ENCODE measurements around the gene TLE5. TPM values are rescaled to one million over a fixed set of nuclear protein-coding genes. Genes with fewer than 3 reads are reported as not detected.

TLE5 gene
- total and polyA plus RNA-seq, 9 of the 15 experiments (the other 6 are each of a cell fraction or from before 2014, with no cell fraction given) = 2.0 to 347 (median 235) TPM

- TF ChIP-seq BCLAF1 (IDR thresholded peaks at IDR 0.05; ENCODE audit: borderline replicate concordance in 1 of 2, control insufficient read depth in 1 of 2, low read depth in 2 of 2, low read length in 1 of 2) (0 out of 4 replicates have a peak, but pooled peaks of 1 of the 2 experiments have one; percentile 52), DMBX1 (CRISPR knock-in tag; IDR thresholded peaks at IDR 0.05; ENCODE audit: borderline replicate concordance) (no peak), DPF2 (IDR thresholded peaks at IDR 0.05) (peak; percentile 97), POLR2AphosphoS5 (IDR thresholded peaks at IDR 0.05; ENCODE audit: control insufficient read depth, insufficient read depth, low read depth, low read length) (peak; percentile 84), GTF2A2 (tag; IDR thresholded peaks at IDR 0.05) (no peak), ZNF232 (CRISPR knock-in tag; IDR thresholded peaks at IDR 0.05) (no peak), HEY1 (CRISPR knock-in tag; IDR thresholded peaks at IDR 0.05; ENCODE audit: borderline replicate concordance) (no peak), ZNF699 (CRISPR knock-in tag; IDR thresholded peaks at IDR 0.05; ENCODE audit: insufficient replicate concordance) (no peak), YBX1 (IDR thresholded peaks at IDR 0.05) (no peak), FOXA1 (IDR thresholded peaks at IDR 0.05; ENCODE audit: borderline replicate concordance) (no peak), RAD51 (IDR thresholded peaks at IDR 0.05; ENCODE audit: borderline replicate concordance, low read depth) (no peak), ZNF282 (CRISPR knock-in tag; IDR thresholded peaks at IDR 0.05) (no peak), ZNF175 (CRISPR knock-in tag; IDR thresholded peaks at IDR 0.05; ENCODE audit: low read depth) (no peak), RBM22 (IDR thresholded peaks at IDR 0.05; ENCODE audit: low read depth, low read length, poor library complexity, severe bottlenecking) (no peak)
- TF ChIP-seq, protein P1, sequence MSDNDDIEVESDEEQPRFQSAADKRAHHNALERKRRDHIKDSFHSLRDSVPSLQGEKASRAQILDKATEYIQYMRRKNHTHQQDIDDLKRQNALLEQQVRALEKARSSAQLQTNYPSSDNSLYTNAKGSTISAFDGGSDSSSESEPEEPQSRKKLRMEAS (CRISPR knock-in tag; IDR thresholded peaks at IDR 0.05) = peak; percentile 23; the same call in 1 of the 2 replicates
- TF ChIP-seq, protein P2, sequence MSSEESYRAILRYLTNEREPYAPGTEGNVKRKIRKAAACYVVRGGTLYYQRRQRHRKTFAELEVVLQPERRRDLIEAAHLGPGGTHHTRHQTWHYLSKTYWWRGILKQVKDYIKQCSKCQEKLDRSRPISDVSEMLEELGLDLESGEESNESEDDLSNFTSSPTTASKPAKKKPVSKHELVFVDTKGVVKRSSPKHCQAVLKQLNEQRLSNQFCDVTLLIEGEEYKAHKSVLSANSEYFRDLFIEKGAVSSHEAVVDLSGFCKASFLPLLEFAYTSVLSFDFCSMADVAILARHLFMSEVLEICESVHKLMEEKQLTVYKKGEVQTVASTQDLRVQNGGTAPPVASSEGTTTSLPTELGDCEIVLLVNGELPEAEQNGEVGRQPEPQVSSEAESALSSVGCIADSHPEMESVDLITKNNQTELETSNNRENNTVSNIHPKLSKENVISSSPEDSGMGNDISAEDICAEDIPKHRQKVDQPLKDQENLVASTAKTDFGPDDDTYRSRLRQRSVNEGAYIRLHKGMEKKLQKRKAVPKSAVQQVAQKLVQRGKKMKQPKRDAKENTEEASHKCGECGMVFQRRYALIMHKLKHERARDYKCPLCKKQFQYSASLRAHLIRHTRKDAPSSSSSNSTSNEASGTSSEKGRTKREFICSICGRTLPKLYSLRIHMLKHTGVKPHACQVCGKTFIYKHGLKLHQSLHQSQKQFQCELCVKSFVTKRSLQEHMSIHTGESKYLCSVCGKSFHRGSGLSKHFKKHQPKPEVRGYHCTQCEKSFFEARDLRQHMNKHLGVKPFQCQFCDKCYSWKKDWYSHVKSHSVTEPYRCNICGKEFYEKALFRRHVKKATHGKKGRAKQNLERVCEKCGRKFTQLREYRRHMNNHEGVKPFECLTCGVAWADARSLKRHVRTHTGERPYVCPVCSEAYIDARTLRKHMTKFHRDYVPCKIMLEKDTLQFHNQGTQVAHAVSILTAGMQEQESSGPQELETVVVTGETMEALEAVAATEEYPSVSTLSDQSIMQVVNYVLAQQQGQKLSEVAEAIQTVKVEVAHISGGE (CRISPR knock-in tag; IDR thresholded peaks at IDR 0.05) = no peak
- TF ChIP-seq, protein P3, sequence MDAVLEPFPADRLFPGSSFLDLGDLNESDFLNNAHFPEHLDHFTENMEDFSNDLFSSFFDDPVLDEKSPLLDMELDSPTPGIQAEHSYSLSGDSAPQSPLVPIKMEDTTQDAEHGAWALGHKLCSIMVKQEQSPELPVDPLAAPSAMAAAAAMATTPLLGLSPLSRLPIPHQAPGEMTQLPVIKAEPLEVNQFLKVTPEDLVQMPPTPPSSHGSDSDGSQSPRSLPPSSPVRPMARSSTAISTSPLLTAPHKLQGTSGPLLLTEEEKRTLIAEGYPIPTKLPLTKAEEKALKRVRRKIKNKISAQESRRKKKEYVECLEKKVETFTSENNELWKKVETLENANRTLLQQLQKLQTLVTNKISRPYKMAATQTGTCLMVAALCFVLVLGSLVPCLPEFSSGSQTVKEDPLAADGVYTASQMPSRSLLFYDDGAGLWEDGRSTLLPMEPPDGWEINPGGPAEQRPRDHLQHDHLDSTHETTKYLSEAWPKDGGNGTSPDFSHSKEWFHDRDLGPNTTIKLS (IDR thresholded peaks at IDR 0.05; ENCODE audit: borderline replicate concordance, low read depth) = 0 out of 2 replicates have a peak, but pooled peaks have one; percentile 29
These were observed 14.7 kb downstream of the TLE5 start (continued) for GRCh38 chr19:3047496-3048189.

All from K562 (cell line).